GM19438 (cell line): Measurements from ENCODE around the gene TCEANC2.
A peak's percentile ranks its signal among the peaks of the same experiment; 100 is the strongest.
"Not testable (repeated sequence)": the region's sequence is repeated elsewhere in the genome, so short reads cannot be mapped to it uniquely, and the experiment has no call there.

Experiments used
- ATAC-seq: cut with Tn5 transposase; IDR thresholded peaks from one replicate; pipeline ENCODE4 v1.9.1; 2021; ENCODE audit warnings: low read depth; ENCODE audit not compliant: unreplicated experiment

Gene TCEANC2

GRCh38 chr1:54024811-54025210 is 28.6 kb upstream of the TCEANC2 start:
- ATAC-seq: not testable (repeated sequence)

- ATAC-seq: no peak
Observed at GRCh38 chr1:54027848-54028247, 25.6 kb upstream of the TCEANC2 start.

- ATAC-seq: no peak
Observed at GRCh38 chr1:54028306-54029251, 24.8 kb upstream of the TCEANC2 start.

GRCh38 chr1:54037476-54037875 is 15.9 kb upstream of the TCEANC2 start:
- no peak for ATAC-seq

GRCh38 chr1:54041806-54042205 is 11.6 kb upstream of the TCEANC2 start:
- no peak for ATAC-seq

GRCh38 chr1:54045496-54045895 is 7.9 kb upstream of the TCEANC2 start:
- ATAC-seq: no peak

GRCh38 chr1:54046671-54047383 is 6.6 kb upstream of the TCEANC2 start:
- ATAC-seq: no peak

GRCh38 chr1:54047384-54048305 is 5.8 kb upstream of the TCEANC2 start:
- no peak for ATAC-seq

GRCh38 chr1:54050435-54050834 is 3.0 kb upstream of the TCEANC2 start:
- not testable (repeated sequence) for ATAC-seq

- ATAC-seq: no peak
Observed at GRCh38 chr1:54051933-54052430, 1.4 kb upstream of the TCEANC2 start.

GRCh38 chr1:54052431-54052933 is 926 bp upstream of the TCEANC2 start:
- ATAC-seq: peak; percentile 21

- no peak for ATAC-seq
Observed at GRCh38 chr1:54053745-54054437, 483 bp downstream of the TCEANC2 start.

GRCh38 chr1:54054438-54054749 is 986 bp downstream of the TCEANC2 start:
- no peak for ATAC-seq

- ATAC-seq: no peak
Observed at GRCh38 chr1:54064299-54064698, 10.9 kb downstream of the TCEANC2 start.

- ATAC-seq: no peak
Observed at GRCh38 chr1:54069791-54070170, 16.4 kb downstream of the TCEANC2 start.

- no peak for ATAC-seq
Observed at GRCh38 chr1:54070171-54070837, 16.9 kb downstream of the TCEANC2 start.

GRCh38 chr1:54077359-54077758 is 24.0 kb downstream of the TCEANC2 start:
- no peak for ATAC-seq

GRCh38 chr1:54080598-54081049 is 27.2 kb downstream of the TCEANC2 start:
- ATAC-seq: no peak
